ENCODE measurements around the gene SH3RF1. TPM values are rescaled to one million over a fixed set of nuclear protein-coding genes. Genes with fewer than 3 reads are reported as not detected.

Gene SH3RF1
- total RNA-seq, 1 experiment from 2014 or later, result 15.3 TPM

GRCh38 chr4:169307576-169307975 lies 36.8 kb upstream of the SH3RF1 start:
- H3K23ac ChIP-seq (ENCODE audit: insufficient read length, low read depth, low read length), result no peak overlapping the region
- H3K4ac ChIP-seq (ENCODE audit: low read depth, low read length), result no peak overlapping the region
- no peak overlapping the region for H3K56ac ChIP-seq (ENCODE audit: insufficient read length, low read depth, low read length)
- peaks cover 0 to 2% of the 10 kb centered on the region in 2 experiments; a peak in 2 of 5 replicates for H3K9me3 Mint-ChIP-seq
- no CpG with 5 or more reads among the region's 2 CpGs for WGBS (ENCODE audit: extremely low coverage, insufficient read length, low lambda C conversion rate)
- H2AFZ ChIP-seq (ENCODE audit: low read length), result no peak overlapping the region
- no peak overlapping the region for H4K8ac ChIP-seq (replicated peaks; ENCODE audit: insufficient read length, low read depth, low read length)
- no peak overlapping the region for H4K91ac ChIP-seq (ENCODE audit: insufficient read length, low read depth, low read length)
- no peaks in the 10 kb centered on the region for H3K79me1 ChIP-seq (ENCODE audit: insufficient read depth, low read depth, low read length, poor library complexity, severe bottlenecking)
- H3K27ac ChIP-seq (ENCODE audit: insufficient read length, low read depth, low read length), result no peak overlapping the region
- no peak overlapping the region for H3K14ac ChIP-seq (ENCODE audit: insufficient read depth, low read length)
- no peak overlapping the region for H3K27ac Mint-ChIP-seq
- no peak for TF ChIP-seq CTCF (conservative IDR thresholded peaks at IDR 0.05)
- no peak overlapping the region for H3K18ac ChIP-seq (ENCODE audit: insufficient read length, low read depth, low read length)
- DNase-seq, result no peak
- no peaks in the 10 kb centered on the region for H3K9me3 ChIP-seq (ENCODE audit: control insufficient read depth, low read depth, low read length)
- H3K36me3 Mint-ChIP-seq (ENCODE audit: insufficient read depth in 1 of 3, low read depth in 3 of 3), result no peaks in the 10 kb centered on the region
- no peak overlapping the region for H2BK120ac ChIP-seq (ENCODE audit: low read depth, low read length, poor library complexity, severe bottlenecking)
- H2BK5ac ChIP-seq (ENCODE audit: insufficient read length, low read length), result no peak overlapping the region
- H3K4me2 ChIP-seq (ENCODE audit: insufficient read depth, insufficient read length, low read length), result no peak overlapping the region
- H3K27me3 ChIP-seq (ENCODE audit: insufficient read depth, low read length), result no peaks in the 10 kb centered on the region
- H3K79me2 ChIP-seq (ENCODE audit: insufficient read depth, low read length), result no peaks in the 10 kb centered on the region
- H3K9ac ChIP-seq (ENCODE audit: extremely low read depth, insufficient read length, low read length), result no peak overlapping the region
- H2BK15ac ChIP-seq (ENCODE audit: low read depth, low read length), result no peak overlapping the region
- H3K4me1 Mint-ChIP-seq, result peaks cover 4 to 7% of the 10 kb centered on the region in 2 experiments
- no peak overlapping the region for H3K4me3 Mint-ChIP-seq
- H2BK20ac ChIP-seq (ENCODE audit: low read depth, low read length, poor library complexity, severe bottlenecking), result no peak overlapping the region
- no peak overlapping the region for H2BK12ac ChIP-seq (ENCODE audit: insufficient read length, low read depth, low read length)
- H3K4me1 ChIP-seq (ENCODE audit: insufficient read depth, low read length), result no peaks in the 10 kb centered on the region
- H3K27me3 Mint-ChIP-seq (ENCODE audit: low read depth), result no peaks in the 10 kb centered on the region
- no peak overlapping the region for H2AK5ac ChIP-seq (ENCODE audit: insufficient read length, low read length)
- no peaks in the 10 kb centered on the region for H4K20me1 ChIP-seq (ENCODE audit: control insufficient read depth, insufficient read depth, insufficient read length)
- no peak overlapping the region for H4K5ac ChIP-seq (ENCODE audit: insufficient read length, low read depth, low read length)
- H3K23me2 ChIP-seq (ENCODE audit: insufficient read length, low read depth, low read length, poor library complexity, severe bottlenecking), result no peaks in the 10 kb centered on the region
- H3T11ph ChIP-seq (ENCODE audit: low read length), result no peak overlapping the region

Data from H9 (cell line).